H9 (cell line): ENCODE data around the gene PPM1G. TPM values are rescaled to one million over a fixed set of nuclear protein-coding genes. Genes with fewer than 3 reads are reported as not detected.

Source experiments
- DNase-seq: peaks from one replicate; pipeline ENCODE4 v3.0.0-alpha.2; 2017
- H2AFZ ChIP-seq: one replicate; pipeline ENCODE4 v1.6.1; 2013; ENCODE audit warnings: mild to moderate bottlenecking, low read length, control low read depth, moderate library complexity
- H2AK5ac ChIP-seq: 2 replicates; pipeline ENCODE4 v1.6.1; 2013; ENCODE audit warnings: low read length, control low read depth, mixed read lengths; ENCODE audit not compliant: insufficient read length
- H2BK120ac ChIP-seq: one replicate; pipeline ENCODE4 v1.6.1; 2013; ENCODE audit warnings: low read depth, mild to moderate bottlenecking, low read length, control low read depth, inconsistent platforms; ENCODE audit not compliant: poor library complexity, severe bottlenecking
- H2BK12ac ChIP-seq: 2 replicates; pipeline ENCODE4 v1.6.1; 2013; ENCODE audit warnings: low read length, control low read depth, mixed read lengths, low read depth; ENCODE audit not compliant: insufficient read length
- H2BK15ac ChIP-seq: 2 replicates; pipeline ENCODE4 v1.6.1; 2013; ENCODE audit warnings: low read depth, low read length, control low read depth
- H2BK20ac ChIP-seq: one replicate; pipeline ENCODE4 v1.6.1; 2013; ENCODE audit warnings: low read depth, mild to moderate bottlenecking, low read length, control low read depth, inconsistent platforms; ENCODE audit not compliant: poor library complexity, severe bottlenecking
- H2BK5ac ChIP-seq: 2 replicates; pipeline ENCODE4 v1.6.1; 2013; ENCODE audit warnings: low read length, control low read depth, mixed read lengths; ENCODE audit not compliant: insufficient read length
- H3K14ac ChIP-seq: 2 replicates; pipeline ENCODE4 v1.6.1; 2013; ENCODE audit warnings: low read length, control low read depth; ENCODE audit not compliant: insufficient read depth
- H3K18ac ChIP-seq: 2 replicates; pipeline ENCODE4 v1.6.1; 2013; ENCODE audit warnings: low read depth, mild to moderate bottlenecking, mixed read lengths, low read length, control low read depth; ENCODE audit not compliant: insufficient read length
- H3K23ac ChIP-seq: 2 replicates; pipeline ENCODE4 v1.6.1; 2013; ENCODE audit warnings: low read length, control low read depth, mixed read lengths, low read depth; ENCODE audit not compliant: insufficient read length
- H3K23me2 ChIP-seq: 2 replicates; pipeline ENCODE4 v1.6.1; 2013; ENCODE audit warnings: low read depth, mild to moderate bottlenecking, mixed read lengths, low read length, control low read depth; ENCODE audit not compliant: insufficient read length, poor library complexity, severe bottlenecking
- H3K27ac ChIP-seq: 2 replicates; pipeline ENCODE4 v1.5.1; 2013; ENCODE audit warnings: low read length, control low read depth, mixed read lengths, low read depth; ENCODE audit not compliant: insufficient read length
- H3K27me3 ChIP-seq: 2 replicates; pipeline ENCODE4 v1.6.1; 2013; ENCODE audit warnings: low read length, control low read depth, inconsistent platforms; ENCODE audit not compliant: insufficient read depth
- H3K4ac ChIP-seq: 2 replicates; pipeline ENCODE4 v1.6.1; 2013; ENCODE audit warnings: low read depth, mild to moderate bottlenecking, control low read depth, inconsistent platforms, low read length, moderate library complexity
- H3K4me1 ChIP-seq: 2 replicates; pipeline ENCODE4 v1.6.1; 2013; ENCODE audit warnings: low read length, control low read depth, inconsistent platforms; ENCODE audit not compliant: insufficient read depth
- H3K4me2 ChIP-seq: 2 replicates; pipeline ENCODE4 v1.6.1; 2013; ENCODE audit warnings: low read length, control low read depth, mixed read lengths; ENCODE audit not compliant: insufficient read length, insufficient read depth
- H3K56ac ChIP-seq: 2 replicates; pipeline ENCODE4 v1.6.1; 2013; ENCODE audit warnings: low read depth, mild to moderate bottlenecking, mixed read lengths, low read length, control low read depth; ENCODE audit not compliant: insufficient read length
- H3K79me1 ChIP-seq: 2 replicates; pipeline ENCODE4 v1.6.1; 2013; ENCODE audit warnings: low read depth, mild to moderate bottlenecking, moderate library complexity, low read length, control low read depth, inconsistent platforms; ENCODE audit not compliant: insufficient read depth, poor library complexity, severe bottlenecking
- H3K79me2 ChIP-seq: 2 replicates; pipeline ENCODE4 v1.6.1; 2013; ENCODE audit warnings: low read length, control low read depth, inconsistent platforms; ENCODE audit not compliant: insufficient read depth
- H3K9ac ChIP-seq: 2 replicates; pipeline ENCODE4 v1.6.1; 2013; ENCODE audit warnings: low read length, control low read depth, mixed read lengths; ENCODE audit not compliant: insufficient read length; ENCODE audit errors: extremely low read depth
- H3K9me3 ChIP-seq: one replicate; pipeline ENCODE4 v1.6.1; 2013; ENCODE audit warnings: low read depth, low read length, inconsistent platforms; ENCODE audit not compliant: control insufficient read depth
- H3T11ph ChIP-seq: one replicate; pipeline ENCODE4 v1.6.1; 2013; ENCODE audit warnings: mild to moderate bottlenecking, low read length, control low read depth, inconsistent platforms
- H4K20me1 ChIP-seq: one replicate; pipeline ENCODE4 v1.6.1; 2013; ENCODE audit not compliant: control insufficient read depth, insufficient read length, insufficient read depth
- H4K5ac ChIP-seq: 2 replicates; pipeline ENCODE4 v1.6.1; 2013; ENCODE audit warnings: low read depth, mild to moderate bottlenecking, mixed read lengths, low read length, control low read depth; ENCODE audit not compliant: insufficient read length
- H4K8ac ChIP-seq: replicated peaks from 2 replicates; pipeline ENCODE4 v1.6.1; 2013; ENCODE audit warnings: low read length, control low read depth, mixed read lengths, low read depth; ENCODE audit not compliant: insufficient read length
- H4K91ac ChIP-seq: 2 replicates; pipeline ENCODE4 v1.6.1; 2013; ENCODE audit warnings: low read depth, mild to moderate bottlenecking, moderate library complexity, mixed read lengths, low read length, control low read depth; ENCODE audit not compliant: insufficient read length
- H3K27ac Mint-ChIP-seq, 3 experiments: 2 replicates in 2 of 3; 3 replicates in 1 of 3; pipeline ENCODE4 v1.8.0; 2020 to 2021; ENCODE audit warnings: mixed read lengths in 3 of 3, mild to moderate bottlenecking in 1 of 3, moderate library complexity in 1 of 3
- H3K27me3 Mint-ChIP-seq: 2 replicates; pipeline ENCODE4 v1.8.0; 2021; ENCODE audit warnings: low read depth, mild to moderate bottlenecking, moderate library complexity, mixed read lengths
- H3K36me3 Mint-ChIP-seq, 3 experiments: 2 replicates in 2 of 3; 3 replicates in 1 of 3; pipeline ENCODE4 v1.8.0; 2020 to 2021; ENCODE audit warnings: low read depth in 3 of 3, mixed read lengths in 3 of 3; ENCODE audit not compliant: insufficient read depth in 1 of 3
- H3K4me1 Mint-ChIP-seq, 2 experiments: 2 replicates each; pipeline ENCODE4 v1.8.0; 2020; ENCODE audit warnings: mixed read lengths in 2 of 2
- H3K4me3 Mint-ChIP-seq, 2 experiments: 2 replicates in 1 of 2; 3 replicates in 1 of 2; pipeline ENCODE4 v1.8.0; 2020 to 2021; ENCODE audit warnings: mild to moderate bottlenecking in 2 of 2, mixed read lengths in 2 of 2, moderate library complexity in 1 of 2
- H3K9me3 Mint-ChIP-seq, 2 experiments: 2 replicates in 1 of 2; 3 replicates in 1 of 2; pipeline ENCODE4 v1.8.0; 2020; ENCODE audit warnings: mild to moderate bottlenecking in 2 of 2, mixed read lengths in 2 of 2, moderate library complexity in 1 of 2
- CTCF ChIP-seq: fragments of 200-600 bp; sonication (generic); conservative IDR thresholded peaks from 3 replicates; pipeline ENCODE4 v1.8.0; 2021; ENCODE audit warnings: antibody characterized with exemption, mild to moderate bottlenecking
- WGBS: extraction: QIAGEN DNeasy Blood & Tissue Kit; methylation state at CpG from one replicate; pipeline ENCODE4 v1.1.7; 2013; ENCODE audit warnings: missing lambda C conversion rate, low lambda C conversion rate, mixed read lengths; ENCODE audit not compliant: insufficient read length; ENCODE audit errors: extremely low coverage; 5-methylcytosine and 5-hydroxymethylcytosine counted together
- total RNA-seq: library from RNA; stranded (reverse); gene quantifications from 2 replicates; pipeline ENCODE4 v1.2.1, GENCODE V29; 2021

The PPM1G gene
- total RNA-seq, 1 experiment from 2014 or later, result 146 TPM

GRCh38 chr2:27407798-27408491, 1.4 kb downstream of the PPM1G start:
- peak overlapping the region; percentile 89 to 93 for H3K4me3 Mint-ChIP-seq
- H3K18ac ChIP-seq, result no peak overlapping the region

More at GRCh38 chr2:27407798-27408491, 1.4 kb downstream of the PPM1G start:
- H3K9me3 ChIP-seq, result no peaks in the 10 kb centered on the region
- H3K27ac ChIP-seq, result no peak overlapping the region
- H3K23ac ChIP-seq, result no peak overlapping the region
- H3K79me1 ChIP-seq, result peaks cover 3% of the 10 kb centered on the region
- H3K9me3 Mint-ChIP-seq, result peaks cover 4 to 11% of the 10 kb centered on the region in 2 experiments; a peak in 2 of 5 replicates
- no peaks in the 10 kb centered on the region for H3K4me1 ChIP-seq
- H4K8ac ChIP-seq, result no peak overlapping the region
- peak overlapping the region; percentile 74 for H3K4me2 ChIP-seq
- H2BK120ac ChIP-seq, result no peak overlapping the region
- 100% methylated on average over 1 of the region's 16 CpGs for WGBS
- no peaks in the 10 kb centered on the region for H4K20me1 ChIP-seq
- no peak overlapping the region for H4K91ac ChIP-seq
- H3K23me2 ChIP-seq, result peaks cover 9% of the 10 kb centered on the region
- H3K4ac ChIP-seq, result no peak overlapping the region
- H3K56ac ChIP-seq, result no peak overlapping the region
- peak overlapping the region; percentile 19 for H3K9ac ChIP-seq
- no peak overlapping the region for H3T11ph ChIP-seq
- no peak overlapping the region for H2BK20ac ChIP-seq
- H3K14ac ChIP-seq, result no peak overlapping the region
- peak overlapping the region; percentile 61 to 93 (median 79); a peak in 4 of 7 replicates for H3K27ac Mint-ChIP-seq
- no peaks in the 10 kb centered on the region; the same call in 1 of the 2 replicates for H3K27me3 Mint-ChIP-seq
- no peak overlapping the region for H2AK5ac ChIP-seq
- no peak overlapping the region for H2AFZ ChIP-seq
- H4K5ac ChIP-seq, result no peak overlapping the region
- H2BK5ac ChIP-seq, result no peak overlapping the region
- peaks cover 7 to 33% (median 25%) of the 10 kb centered on the region in 3 experiments; a peak in 6 of 7 replicates for H3K36me3 Mint-ChIP-seq
- peaks cover 18 to 20% of the 10 kb centered on the region in 2 experiments for H3K4me1 Mint-ChIP-seq
- no peak overlapping the region for H2BK15ac ChIP-seq
- TF ChIP-seq CTCF, result peak; percentile 75
- no peak overlapping the region for H2BK12ac ChIP-seq
- DNase-seq, result peak; percentile 60
- H3K79me2 ChIP-seq, result peaks cover 37% of the 10 kb centered on the region; the same call in 1 of the 2 replicates
- no peaks in the 10 kb centered on the region for H3K27me3 ChIP-seq
